DOHH2 (cell line): ENCODE measurements around the gene KCNH1.

Experiments
- H3F3A ChIP-seq: fragments of 200-600 bp; sonication (generic), shearing (Covaris generic); 2 replicates; pipeline ENCODE4 v1.6.0; 2016; ENCODE audit warnings: antibody characterized with exemption, mild to moderate bottlenecking; ENCODE audit not compliant: control insufficient read depth, insufficient read depth
- H3K27ac ChIP-seq: fragments of 200-600 bp; sonication (generic); 2 replicates; pipeline ENCODE4 v1.5.1; 2014; ENCODE audit warnings: low read depth, mild to moderate bottlenecking, low read length, moderate library complexity
- H3K27me3 ChIP-seq: fragments of 200-600 bp; sonication (generic); 2 replicates; pipeline ENCODE4 v1.6.1; 2014; ENCODE audit warnings: mild to moderate bottlenecking, low read length, mixed read lengths; ENCODE audit not compliant: control insufficient read depth
- H3K36me3 ChIP-seq: fragments of 200-600 bp; sonication (generic); 2 replicates; pipeline ENCODE4 v1.6.1; 2014; ENCODE audit warnings: mild to moderate bottlenecking, low read length, moderate library complexity, mixed read lengths; ENCODE audit not compliant: control insufficient read depth
- H3K4me1 ChIP-seq: fragments of 200-600 bp; sonication (generic); 2 replicates; pipeline ENCODE4 v1.6.1; 2014; ENCODE audit warnings: mild to moderate bottlenecking, low read length, mixed read lengths; ENCODE audit not compliant: control insufficient read depth
- H3K4me2 ChIP-seq: fragments of 200-600 bp; sonication (generic); 2 replicates; pipeline ENCODE4 v1.6.0; 2014; ENCODE audit warnings: mild to moderate bottlenecking, low read length, moderate library complexity
- H3K4me3 ChIP-seq: fragments of 200-600 bp; sonication (generic); 2 replicates; pipeline ENCODE4 v1.5.1; 2014; ENCODE audit warnings: mild to moderate bottlenecking, low read length, mixed read lengths
- H3K79me2 ChIP-seq: fragments of 200-600 bp; sonication (generic); 2 replicates; pipeline ENCODE4 v1.6.1; 2014; ENCODE audit warnings: mild to moderate bottlenecking, low read length, mixed read lengths; ENCODE audit not compliant: control insufficient read depth
- H3K9me2 ChIP-seq: fragments of 200-600 bp; sonication (generic); replicated peaks from 2 replicates; pipeline ENCODE4 v1.6.1; 2014; ENCODE audit warnings: mild to moderate bottlenecking, low read length, mixed read lengths; ENCODE audit not compliant: control insufficient read depth
- H3K9me3 ChIP-seq: fragments of 200-600 bp; sonication (generic); 2 replicates; pipeline ENCODE4 v1.6.1; 2014; ENCODE audit warnings: antibody characterized with exemption, low read length, mixed read lengths; ENCODE audit not compliant: control insufficient read depth, insufficient read depth
- H4K20me1 ChIP-seq: fragments of 200-600 bp; sonication (generic); 2 replicates; pipeline ENCODE4 v1.6.0; 2014; ENCODE audit warnings: low read depth, mild to moderate bottlenecking, antibody characterized with exemption, low read length, moderate library complexity; ENCODE audit not compliant: control insufficient read depth, insufficient read depth
- EZH2phosphoT487 ChIP-seq: fragments of 200-600 bp; sonication (generic); IDR thresholded peaks from 2 replicates; pipeline ENCODE4 v1.6.1; 2017; ENCODE audit warnings: borderline replicate concordance, mild to moderate bottlenecking, antibody characterized with exemption, low read length, moderate library complexity, mixed read lengths
- TF ChIP-seq, protein P1 (sequence below): fragments of 200-600 bp; sonication (generic); IDR thresholded peaks from one replicate; pipeline ENCODE4 v1.5.1; 2014; ENCODE audit warnings: antibody characterized with exemption, mild to moderate bottlenecking, low read depth, low read length; ENCODE audit not compliant: poor library complexity, severe bottlenecking

Gene KCNH1

DNA sequence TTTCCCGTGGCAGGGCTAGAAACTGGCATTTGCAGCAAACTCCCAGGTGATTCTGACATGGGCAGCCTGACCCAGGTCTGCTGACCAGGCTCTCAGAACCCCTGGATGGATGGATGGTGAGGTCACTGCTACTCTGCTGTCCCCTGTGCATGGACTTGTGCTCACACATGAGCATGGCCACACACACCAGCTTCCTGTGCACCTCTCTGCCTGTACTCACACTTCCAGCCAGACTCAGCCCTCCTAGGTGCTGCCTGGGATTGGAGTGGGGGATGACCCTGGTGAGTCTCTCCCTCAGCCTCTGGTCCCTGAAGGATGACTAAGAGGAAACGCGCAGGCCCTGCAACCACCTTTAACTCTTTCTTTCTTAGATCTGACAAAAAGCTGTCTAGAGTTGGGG lies 444.1 kb downstream of the KCNH1 start:
- no peaks in the 10 kb centered on the region for H3K4me1 ChIP-seq

DNA sequence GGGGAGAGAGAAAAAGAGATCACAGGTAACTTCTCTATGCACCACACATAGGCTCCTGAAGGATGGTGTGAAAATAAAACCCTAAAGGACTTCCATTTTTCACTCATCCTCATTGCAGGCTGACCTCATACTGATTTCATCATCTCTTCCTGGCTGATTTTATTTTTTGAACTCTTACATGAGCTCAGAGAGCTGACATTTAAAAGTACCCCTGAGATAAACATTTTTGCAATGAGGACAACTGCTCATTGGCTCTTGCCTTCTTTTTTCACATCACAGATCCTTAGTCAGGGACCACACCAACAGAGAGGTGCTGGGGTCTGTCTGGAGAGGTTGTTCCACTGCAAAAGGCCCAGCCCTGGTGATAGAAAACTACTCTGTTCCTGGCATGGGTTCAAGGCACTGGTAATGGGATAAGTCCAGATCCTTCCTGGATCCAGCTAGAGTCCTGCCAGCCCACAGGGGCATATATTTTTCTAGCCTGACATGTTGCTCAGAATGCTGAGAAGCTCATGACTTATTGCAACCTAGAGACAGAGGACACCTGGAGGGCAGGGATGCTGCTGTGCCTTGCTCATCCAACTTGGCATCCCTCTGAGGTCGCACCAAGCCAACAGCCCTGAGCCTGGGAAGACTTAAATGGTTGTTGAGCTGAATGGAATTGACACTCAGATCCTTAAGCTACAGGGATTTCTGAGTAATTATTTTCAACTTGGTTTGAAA lies 445.3 kb downstream of the KCNH1 start:
- Histone ChIP-seq H3K79me2 (no peaks in the 10 kb centered on the region), H4K20me1 (no peaks in the 10 kb centered on the region), H3K36me3 (no peaks in the 10 kb centered on the region), H3K4me2 (no peak overlapping the region), H3K4me1 (no peaks in the 10 kb centered on the region), H3K9me2 (no peaks in the 10 kb centered on the region), H3K27ac (no peak overlapping the region), H3K9me3 (no peaks in the 10 kb centered on the region), H3F3A (no peaks in the 10 kb centered on the region), H3K4me3 (no peak overlapping the region), H3K27me3 (no peaks in the 10 kb centered on the region)
- TF ChIP-seq EZH2phosphoT487 = no peak
- TF ChIP-seq, protein P1, sequence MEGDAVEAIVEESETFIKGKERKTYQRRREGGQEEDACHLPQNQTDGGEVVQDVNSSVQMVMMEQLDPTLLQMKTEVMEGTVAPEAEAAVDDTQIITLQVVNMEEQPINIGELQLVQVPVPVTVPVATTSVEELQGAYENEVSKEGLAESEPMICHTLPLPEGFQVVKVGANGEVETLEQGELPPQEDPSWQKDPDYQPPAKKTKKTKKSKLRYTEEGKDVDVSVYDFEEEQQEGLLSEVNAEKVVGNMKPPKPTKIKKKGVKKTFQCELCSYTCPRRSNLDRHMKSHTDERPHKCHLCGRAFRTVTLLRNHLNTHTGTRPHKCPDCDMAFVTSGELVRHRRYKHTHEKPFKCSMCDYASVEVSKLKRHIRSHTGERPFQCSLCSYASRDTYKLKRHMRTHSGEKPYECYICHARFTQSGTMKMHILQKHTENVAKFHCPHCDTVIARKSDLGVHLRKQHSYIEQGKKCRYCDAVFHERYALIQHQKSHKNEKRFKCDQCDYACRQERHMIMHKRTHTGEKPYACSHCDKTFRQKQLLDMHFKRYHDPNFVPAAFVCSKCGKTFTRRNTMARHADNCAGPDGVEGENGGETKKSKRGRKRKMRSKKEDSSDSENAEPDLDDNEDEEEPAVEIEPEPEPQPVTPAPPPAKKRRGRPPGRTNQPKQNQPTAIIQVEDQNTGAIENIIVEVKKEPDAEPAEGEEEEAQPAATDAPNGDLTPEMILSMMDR = no peak

More for the DNA sequence above, 444.1 kb downstream of the KCNH1 start:
- no peaks in the 10 kb centered on the region for H3K9me3 ChIP-seq
- no peak overlapping the region for H3K4me3 ChIP-seq
- TF ChIP-seq, protein P1 = no peak
- TF ChIP-seq EZH2phosphoT487 = no peak
- H4K20me1 ChIP-seq = no peaks in the 10 kb centered on the region
- no peaks in the 10 kb centered on the region for H3K36me3 ChIP-seq
- no peaks in the 10 kb centered on the region for H3K79me2 ChIP-seq
- H3K27ac ChIP-seq = no peak overlapping the region
- H3F3A ChIP-seq = no peaks in the 10 kb centered on the region
- H3K4me2 ChIP-seq = no peak overlapping the region
- no peaks in the 10 kb centered on the region for H3K9me2 ChIP-seq
- H3K27me3 ChIP-seq = no peaks in the 10 kb centered on the region

DNA sequence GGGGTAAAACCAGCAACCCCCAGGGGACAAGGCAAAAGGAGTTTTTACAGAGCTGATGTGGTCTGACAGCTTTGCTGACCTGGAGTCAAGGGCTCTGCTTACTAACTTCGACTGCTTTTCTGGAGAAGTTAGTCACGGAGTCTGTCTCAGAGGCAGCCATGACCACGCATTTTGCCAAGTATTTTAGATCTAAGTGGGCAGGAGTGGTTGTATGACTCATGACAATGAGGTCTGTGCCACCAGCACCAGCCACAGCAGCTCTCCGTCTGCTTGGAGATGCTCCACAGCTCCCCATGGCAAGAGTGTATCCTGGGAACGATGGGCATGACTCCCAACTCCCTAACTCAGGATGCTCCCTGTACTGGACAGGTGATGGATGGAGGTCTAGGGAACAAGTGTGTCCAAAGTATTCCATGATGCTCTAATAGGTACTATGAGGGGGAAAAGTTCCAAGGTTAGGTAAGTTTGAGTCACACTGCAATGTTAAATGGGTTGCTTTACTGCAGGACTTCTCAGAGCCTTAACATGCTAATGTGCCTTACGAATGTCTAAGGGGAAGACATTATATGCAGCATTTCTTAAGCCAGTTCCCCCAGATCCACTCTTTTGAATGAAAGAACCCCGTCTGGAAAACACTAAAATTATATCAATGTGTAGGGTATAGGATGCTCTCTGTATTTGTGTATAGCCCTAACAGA lies 446.2 kb downstream of the KCNH1 start:
- no peaks in the 10 kb centered on the region for H3K79me2 ChIP-seq
- no peaks in the 10 kb centered on the region for H4K20me1 ChIP-seq
- TF ChIP-seq, protein P1 = no peak
- TF ChIP-seq EZH2phosphoT487 = no peak
- no peaks in the 10 kb centered on the region for H3K9me3 ChIP-seq
- no peak overlapping the region for H3K27ac ChIP-seq
- no peaks in the 10 kb centered on the region for H3K9me2 ChIP-seq
- H3K4me2 ChIP-seq = no peak overlapping the region
- no peaks in the 10 kb centered on the region for H3F3A ChIP-seq
- H3K36me3 ChIP-seq = no peaks in the 10 kb centered on the region
- no peaks in the 10 kb centered on the region for H3K27me3 ChIP-seq
- H3K4me1 ChIP-seq = no peaks in the 10 kb centered on the region
- H3K4me3 ChIP-seq = no peak overlapping the region
